HepG2 (cell line): Measurements from ENCODE around the gene SRSF4.

Experiments used
- CREB1 ChIP-seq, 2 experiments: fragments of 450-650 bp in 1 of 2; IDR thresholded peaks; 2 replicates each; pipeline ENCODE4 v1.6.1; 2016 to 2017; ENCODE audit warnings: control low read depth in 1 of 2, mild to moderate bottlenecking in 1 of 2, missing compliant biosample characterization in 1 of 2, missing genetic modification characterization in 1 of 2
- CTCF ChIP-seq: sonication (generic); formaldehyde crosslinking; IDR thresholded peaks from 2 replicates; pipeline ENCODE4 v1.5.0; 2020; ENCODE audit warnings: mild to moderate bottlenecking, missing genetic modification reagents, moderate library complexity
- GABPB1 ChIP-seq: IDR thresholded peaks from 2 replicates; pipeline ENCODE4 v1.6.1; 2016; ENCODE audit warnings: mild to moderate bottlenecking, missing genetic modification reagents, moderate library complexity, missing compliant biosample characterization
- NFYB ChIP-seq: sonication (generic); formaldehyde crosslinking; IDR thresholded peaks from 2 replicates; pipeline ENCODE4 v1.4.0; 2020; ENCODE audit warnings: missing genetic modification reagents
- NR2F2 ChIP-seq: IDR thresholded peaks from 2 replicates; pipeline ENCODE4 v1.6.1; 2012; ENCODE audit warnings: low read depth, inconsistent platforms, borderline replicate concordance
- PHF20 ChIP-seq: sonication (generic); formaldehyde crosslinking; IDR thresholded peaks from 2 replicates; pipeline ENCODE4 v1.5.0; 2020; ENCODE audit warnings: mild to moderate bottlenecking, missing genetic modification reagents
- POLR2A ChIP-seq, 2 experiments: IDR thresholded peaks; 2 replicates each; pipeline ENCODE4 v1.6.1; 2011; ENCODE audit warnings: low read depth in 2 of 2, low read length in 2 of 2, mild to moderate bottlenecking in 1 of 2, moderate library complexity in 1 of 2; ENCODE audit not compliant: insufficient read depth in 1 of 2
- ZNF773 ChIP-seq: sonication (generic); formaldehyde crosslinking; IDR thresholded peaks from 2 replicates; pipeline ENCODE4 v1.4.0; 2020; ENCODE audit warnings: missing genetic modification reagents, borderline replicate concordance
- TF ChIP-seq, protein P1 (sequence below): sonication (generic); formaldehyde crosslinking; IDR thresholded peaks from 2 replicates; pipeline ENCODE4 v1.4.0; 2020; ENCODE audit warnings: missing genetic modification reagents, mild to moderate bottlenecking, borderline replicate concordance

GRCh38 chr1:29223521-29223920 is 41.8 kb upstream of the SRSF4 start:
- TF ChIP-seq, protein P1, sequence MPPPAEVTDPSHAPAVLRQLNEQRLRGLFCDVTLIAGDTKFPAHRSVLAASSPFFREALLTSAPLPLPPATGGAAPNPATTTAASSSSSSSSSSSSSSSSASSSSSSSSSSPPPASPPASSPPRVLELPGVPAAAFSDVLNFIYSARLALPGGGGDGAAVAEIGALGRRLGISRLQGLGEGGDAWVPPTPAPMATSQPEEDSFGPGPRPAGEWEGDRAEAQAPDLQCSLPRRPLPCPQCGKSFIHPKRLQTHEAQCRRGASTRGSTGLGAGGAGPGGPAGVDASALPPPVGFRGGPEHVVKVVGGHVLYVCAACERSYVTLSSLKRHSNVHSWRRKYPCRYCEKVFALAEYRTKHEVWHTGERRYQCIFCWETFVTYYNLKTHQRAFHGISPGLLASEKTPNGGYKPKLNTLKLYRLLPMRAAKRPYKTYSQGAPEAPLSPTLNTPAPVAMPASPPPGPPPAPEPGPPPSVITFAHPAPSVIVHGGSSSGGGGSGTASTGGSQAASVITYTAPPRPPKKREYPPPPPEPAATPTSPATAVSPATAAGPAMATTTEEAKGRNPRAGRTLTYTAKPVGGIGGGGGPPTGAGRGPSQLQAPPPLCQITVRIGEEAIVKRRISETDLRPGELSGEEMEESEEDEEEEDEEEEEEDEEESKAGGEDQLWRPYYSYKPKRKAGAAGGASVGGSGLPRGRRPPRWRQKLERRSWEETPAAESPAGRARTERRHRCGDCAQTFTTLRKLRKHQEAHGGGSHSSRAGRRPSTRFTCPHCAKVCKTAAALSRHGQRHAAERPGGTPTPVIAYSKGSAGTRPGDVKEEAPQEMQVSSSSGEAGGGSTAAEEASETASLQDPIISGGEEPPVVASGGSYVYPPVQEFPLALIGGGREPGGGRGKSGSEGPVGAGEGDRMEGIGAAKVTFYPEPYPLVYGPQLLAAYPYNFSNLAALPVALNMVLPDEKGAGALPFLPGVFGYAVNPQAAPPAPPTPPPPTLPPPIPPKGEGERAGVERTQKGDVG (CRISPR knock-in tag): no peak
- TF ChIP-seq NFYB (CRISPR knock-in tag) (no peak), CTCF (CRISPR knock-in tag) (no peak), POLR2A (IDR thresholded peaks at IDR 0.05; ENCODE audit: insufficient read depth in 1 of 2, low read depth in 2 of 2, low read length in 2 of 2) (no peak), NR2F2 (no peak), ZNF773 (CRISPR knock-in tag) (no peak), GABPB1 (no peak), PHF20 (no peak), CREB1 (IDR thresholded peaks at IDR 0.05) (no peak), CREB1 (CRISPR knock-in tag; IDR thresholded peaks at IDR 0.05) (no peak)
